Left lung (tissue), 10 donors: ENCODE data around the gene LAG3. TPM values are rescaled to one million over a fixed set of nuclear protein-coding genes. Genes with fewer than 3 reads are reported as not detected.

ENCODE experiments used
- ATAC-seq: fragments of 200-7000 bp; cut with Tn5 transposase; one replicate; pipeline ENCODE4 v1.9.1; 2020; ENCODE audit warnings: moderate library complexity
- DNase-seq, 4 donors: peaks; one replicate each; pipeline ENCODE4 v3.0.0-alpha.2; 2013 to 2020
- H3K27ac ChIP-seq, 2 donors: fragments of 200-600 bp; sonication (generic) in 1 of 2; one replicate each; pipeline versions ENCODE4 v1.5.0 to v1.8.0; 2020 to 2021
- H3K27me3 ChIP-seq, 2 donors: fragments of 200-600 bp; sonication (generic) in 1 of 2; one replicate each; pipeline versions ENCODE4 v1.5.0 to v1.8.0; 2020 to 2021
- H3K36me3 ChIP-seq, 2 donors: fragments of 200-600 bp; sonication (generic) in 1 of 2; one replicate each; pipeline versions ENCODE4 v1.5.0 to v1.8.0; 2020 to 2021
- H3K4me1 ChIP-seq, 2 donors: fragments of 200-600 bp; one replicate each; pipeline ENCODE4 v1.8.0; 2021
- H3K4me3 ChIP-seq, 2 donors: fragments of 200-600 bp; sonication (generic) in 1 of 2; one replicate each; pipeline versions ENCODE4 v1.5.0 to v1.8.0; 2020 to 2021; ENCODE audit warnings: mild to moderate bottlenecking in 1 of 2
- H3K9me3 ChIP-seq, 2 donors: fragments of 200-600 bp; sonication (generic) in 1 of 2; one replicate each; pipeline versions ENCODE4 v1.5.0 to v1.8.0; 2020 to 2021
- intact Hi-C, 2 donors: fragments of 100-400 bp; cut with DNase I; formaldehyde crosslinking; loops; one replicate each; pipeline versions ENCODE4 v1.11.2 to v1.14.2; 2022
- polyA plus RNA-seq, 6 donors: library from polyadenylated mRNA; unstranded; fragments of 120-200 nt; gene quantifications; one replicate each; pipeline ENCODE4 v1.2.1, GENCODE V29; 2013; ENCODE audit not compliant: insufficient read length in 6 of 6
- total RNA-seq, 2 donors: library from RNA; stranded (reverse); fragmentation: NEBNext Ultra II Directional; extraction: Animal tissue kit (Norgen Biotek cat#: 25700); gene quantifications; one replicate each; pipeline ENCODE4 v1.2.1, GENCODE V29; 2021
- TF ChIP-seq, protein P1 (sequence below), 2 donors: fragments of 200-600 bp; sonication (generic) in 1 of 2; IDR thresholded peaks; one replicate each; pipeline versions ENCODE4 v1.5.0 to v1.8.0; 2021; ENCODE audit warnings: antibody characterized with exemption in 2 of 2
- donor health status: DM: no; HTN: yes; CAD: no.
- donor health status: DM: no; HTN: no; CAD: no.

Gene LAG3
- total and polyA plus RNA-seq, 8 donors = 0.79 to 3.0 (median 1.7) TPM

DNA sequence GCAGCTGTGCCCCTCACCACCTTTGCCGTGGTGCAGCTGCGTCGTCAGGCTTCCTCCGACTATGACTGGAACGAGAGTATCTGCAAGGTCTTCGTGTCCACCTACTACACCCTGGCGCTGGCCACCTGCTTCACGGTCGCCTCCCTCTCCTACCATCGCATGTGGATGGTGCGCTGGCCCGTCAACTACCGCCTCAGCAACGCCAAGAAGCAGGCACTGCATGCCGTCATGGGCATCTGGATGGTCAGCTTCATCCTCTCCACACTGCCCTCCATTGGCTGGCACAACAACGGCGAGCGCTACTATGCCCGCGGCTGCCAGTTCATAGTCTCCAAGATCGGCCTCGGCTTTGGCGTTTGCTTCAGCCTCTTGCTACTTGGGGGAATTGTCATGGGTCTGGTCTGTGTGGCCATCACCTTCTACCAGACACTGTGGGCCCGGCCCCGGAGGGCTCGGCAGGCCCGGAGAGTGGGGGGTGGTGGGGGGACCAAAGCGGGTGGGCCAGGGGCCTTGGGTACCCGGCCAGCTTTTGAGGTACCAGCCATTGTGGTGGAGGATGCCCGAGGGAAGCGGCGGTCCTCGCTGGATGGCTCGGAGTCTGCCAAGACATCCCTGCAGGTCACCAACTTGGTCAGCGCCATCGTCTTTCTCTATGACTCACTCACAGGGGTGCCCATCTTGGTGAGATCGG, 51.9 kb downstream of the LAG3 start:
- DNase-seq (no peak), ATAC-seq (no peak)
- intact Hi-C loops = no loop called here
- Histone ChIP-seq H3K27ac (no peak overlapping the region), H3K4me3 (no peak overlapping the region), H3K4me1 (peaks cover 9 to 43% of the 10 kb centered on the region in 2 donors), H3K27me3 (peaks cover 0 to 78% of the 10 kb centered on the region in 2 donors), H3K36me3 (no peaks in the 10 kb centered on the region), H3K9me3 (no peaks in the 10 kb centered on the region)
- TF ChIP-seq, protein P1, sequence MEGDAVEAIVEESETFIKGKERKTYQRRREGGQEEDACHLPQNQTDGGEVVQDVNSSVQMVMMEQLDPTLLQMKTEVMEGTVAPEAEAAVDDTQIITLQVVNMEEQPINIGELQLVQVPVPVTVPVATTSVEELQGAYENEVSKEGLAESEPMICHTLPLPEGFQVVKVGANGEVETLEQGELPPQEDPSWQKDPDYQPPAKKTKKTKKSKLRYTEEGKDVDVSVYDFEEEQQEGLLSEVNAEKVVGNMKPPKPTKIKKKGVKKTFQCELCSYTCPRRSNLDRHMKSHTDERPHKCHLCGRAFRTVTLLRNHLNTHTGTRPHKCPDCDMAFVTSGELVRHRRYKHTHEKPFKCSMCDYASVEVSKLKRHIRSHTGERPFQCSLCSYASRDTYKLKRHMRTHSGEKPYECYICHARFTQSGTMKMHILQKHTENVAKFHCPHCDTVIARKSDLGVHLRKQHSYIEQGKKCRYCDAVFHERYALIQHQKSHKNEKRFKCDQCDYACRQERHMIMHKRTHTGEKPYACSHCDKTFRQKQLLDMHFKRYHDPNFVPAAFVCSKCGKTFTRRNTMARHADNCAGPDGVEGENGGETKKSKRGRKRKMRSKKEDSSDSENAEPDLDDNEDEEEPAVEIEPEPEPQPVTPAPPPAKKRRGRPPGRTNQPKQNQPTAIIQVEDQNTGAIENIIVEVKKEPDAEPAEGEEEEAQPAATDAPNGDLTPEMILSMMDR (IDR thresholded peaks at IDR 0.05) = no peak

DNA sequence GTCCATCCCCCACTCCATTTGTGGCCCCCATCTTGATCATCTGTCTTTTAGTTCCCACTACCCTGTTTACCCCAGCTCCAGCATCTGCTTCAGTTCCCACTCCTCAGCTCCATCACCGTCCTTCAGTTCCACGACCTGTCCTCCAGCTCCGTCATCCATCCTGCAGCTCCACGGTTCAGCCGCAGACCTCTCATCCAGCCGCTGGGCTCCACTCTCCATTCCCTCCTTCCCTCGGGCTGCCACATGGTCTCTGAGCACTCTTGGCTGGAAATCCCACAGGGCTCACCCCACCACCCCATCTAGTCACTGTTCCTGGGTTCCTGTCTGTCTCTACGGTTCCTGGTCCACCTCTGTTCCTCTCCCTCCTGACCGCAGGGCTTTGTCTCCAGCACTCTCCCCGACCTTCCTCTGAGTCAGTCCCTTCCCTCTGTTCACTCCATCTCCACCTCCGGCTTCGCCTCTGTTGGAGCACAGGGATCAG, 52.6 kb downstream of the LAG3 start:
- Histone ChIP-seq H3K27me3 (peaks cover 0 to 85% of the 10 kb centered on the region in 2 donors), H3K9me3 (no peaks in the 10 kb centered on the region), H3K4me3 (no peak overlapping the region), H3K36me3 (no peaks in the 10 kb centered on the region), H3K4me1 (peaks cover 9 to 50% of the 10 kb centered on the region in 2 donors), H3K27ac (no peak overlapping the region)
- intact Hi-C loops = no loop called here
- no peak for DNase-seq
- no peak for ATAC-seq
- TF ChIP-seq, protein P1 (IDR thresholded peaks at IDR 0.05) = no peak

DNA sequence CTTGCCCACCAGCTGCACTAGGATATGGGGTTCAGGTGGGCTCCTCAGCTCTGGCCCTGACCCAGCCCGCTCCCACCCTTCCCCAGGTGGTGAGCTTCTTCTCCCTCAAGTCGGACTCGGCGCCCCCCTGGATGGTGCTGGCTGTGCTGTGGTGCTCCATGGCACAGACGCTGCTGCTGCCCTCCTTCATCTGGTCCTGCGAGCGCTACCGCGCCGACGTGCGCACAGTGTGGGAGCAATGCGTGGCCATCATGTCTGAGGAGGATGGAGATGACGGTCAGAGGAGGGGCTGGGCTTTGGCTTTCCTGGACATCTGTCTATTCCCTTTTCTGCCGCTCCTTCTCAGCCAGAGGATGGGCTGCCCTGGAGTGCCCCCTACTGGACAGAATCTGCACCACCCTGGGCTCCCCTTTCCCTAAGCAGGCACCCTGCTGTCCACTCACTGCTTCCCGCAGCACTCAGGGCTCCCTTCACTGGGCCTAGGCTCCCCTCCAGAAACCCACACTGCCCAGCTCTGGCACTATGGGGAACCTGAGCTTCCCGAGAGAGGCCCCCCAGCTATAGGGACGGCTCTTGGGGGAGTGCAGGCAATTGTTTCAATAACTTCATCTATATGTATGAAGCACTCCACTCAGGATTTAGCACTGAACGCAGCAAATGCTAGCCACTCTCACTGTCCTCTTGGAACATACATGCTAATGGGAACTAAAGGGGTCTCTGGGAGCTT, 53.2 kb downstream of the LAG3 start:
- H3K36me3 ChIP-seq = no peaks in the 10 kb centered on the region
- no peak overlapping the region for H3K4me3 ChIP-seq
- DNase-seq (peak; percentile 83 to 94 (median 87)), ATAC-seq (peak; percentile 77)
- peaks cover 9 to 50% of the 10 kb centered on the region in 2 donors for H3K4me1 ChIP-seq
- no peaks in the 10 kb centered on the region for H3K9me3 ChIP-seq
- TF ChIP-seq, protein P1 (IDR thresholded peaks at IDR 0.05) = peak; percentile 79 to 99
- H3K27ac ChIP-seq = no peak overlapping the region
- intact Hi-C loops = no loop called here
- H3K27me3 ChIP-seq = peaks cover 0 to 92% of the 10 kb centered on the region in 2 donors

DNA sequence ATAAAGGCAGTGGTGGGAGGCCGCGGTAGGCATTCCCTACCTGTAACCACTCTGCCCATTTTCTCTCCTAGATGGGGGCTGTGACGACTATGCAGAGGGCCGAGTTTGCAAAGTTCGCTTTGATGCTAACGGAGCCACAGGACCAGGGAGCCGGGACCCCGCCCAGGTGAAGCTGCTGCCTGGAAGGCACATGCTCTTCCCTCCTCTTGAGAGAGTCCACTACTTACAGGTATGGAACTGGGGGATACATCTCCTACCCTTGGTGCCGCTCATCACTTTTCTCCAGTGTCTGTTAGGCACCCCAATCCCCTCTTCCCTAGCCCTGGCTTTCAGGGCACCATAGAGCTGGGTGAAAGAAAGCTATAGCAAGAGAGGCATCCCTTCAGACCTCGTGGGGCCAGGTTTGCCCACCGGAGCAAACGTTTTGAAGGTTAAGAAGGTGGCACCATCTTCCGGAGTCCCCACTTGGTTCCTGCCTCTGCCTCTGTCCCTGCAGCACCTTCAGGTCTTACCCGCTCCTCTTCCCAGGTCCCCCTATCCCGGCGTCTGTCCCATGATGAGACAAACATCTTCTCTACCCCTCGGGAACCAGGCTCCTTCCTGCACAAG, 53.9 kb downstream of the LAG3 start:
- H3K36me3 ChIP-seq = no peaks in the 10 kb centered on the region
- no peak for DNase-seq
- ATAC-seq = no peak
- no peaks in the 10 kb centered on the region for H3K9me3 ChIP-seq
- TF ChIP-seq, protein P1 (IDR thresholded peaks at IDR 0.05) = no peak
- peaks cover 9 to 46% of the 10 kb centered on the region in 2 donors for H3K4me1 ChIP-seq
- no peak overlapping the region for H3K4me3 ChIP-seq
- H3K27ac ChIP-seq = no peak overlapping the region
- H3K27me3 ChIP-seq = peaks cover 0 to 93% of the 10 kb centered on the region in 2 donors
- intact Hi-C loops = no loop called here
